Keratinocyte (primary cell): ENCODE measurements around the gene TNS3.

Experiments used
- EZH2 ChIP-seq: IDR thresholded peaks from one replicate; pipeline ENCODE4 v1.6.1; 2012; ENCODE audit warnings: inconsistent platforms, mild to moderate bottlenecking, low read length, moderate library complexity
- TF ChIP-seq, protein P1 (sequence below), 3 experiments: IDR thresholded peaks in 1 of 3; conservative IDR thresholded peaks in 1 of 3; optimal IDR thresholded peaks in 1 of 3; 2 replicates in 2 of 3; 3 replicates in 1 of 3; pipeline versions ENCODE3 to v1.5.1; 2011; ENCODE audit warnings: low read length in 3 of 3, mild to moderate bottlenecking in 3 of 3, moderate library complexity in 2 of 3, control low read depth in 1 of 3, inconsistent platforms in 1 of 3; ENCODE audit not compliant: insufficient read depth in 2 of 3; ENCODE audit errors: extremely low read depth in 1 of 3

DNA sequence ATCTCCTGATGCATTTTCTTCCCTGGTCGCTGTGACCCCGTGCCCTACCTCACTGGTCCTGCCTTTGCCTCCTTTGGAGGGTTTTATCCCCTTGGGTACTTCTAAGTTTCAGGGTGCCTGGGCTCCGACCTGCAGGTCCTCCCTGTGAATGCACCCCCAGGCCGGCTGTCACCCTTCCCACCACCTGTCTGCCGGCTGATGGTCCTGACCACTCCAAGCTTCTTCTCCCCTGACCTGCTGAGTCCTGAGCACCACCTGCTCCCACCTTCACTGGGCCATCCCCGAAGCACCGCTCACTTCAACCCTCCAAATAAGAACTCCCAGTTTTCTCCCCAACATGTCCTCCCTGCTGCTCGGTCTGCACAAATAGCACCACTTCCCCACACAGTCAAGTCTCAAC is 33.4 kb downstream of the TNS3 start:
- TF ChIP-seq, protein P1, sequence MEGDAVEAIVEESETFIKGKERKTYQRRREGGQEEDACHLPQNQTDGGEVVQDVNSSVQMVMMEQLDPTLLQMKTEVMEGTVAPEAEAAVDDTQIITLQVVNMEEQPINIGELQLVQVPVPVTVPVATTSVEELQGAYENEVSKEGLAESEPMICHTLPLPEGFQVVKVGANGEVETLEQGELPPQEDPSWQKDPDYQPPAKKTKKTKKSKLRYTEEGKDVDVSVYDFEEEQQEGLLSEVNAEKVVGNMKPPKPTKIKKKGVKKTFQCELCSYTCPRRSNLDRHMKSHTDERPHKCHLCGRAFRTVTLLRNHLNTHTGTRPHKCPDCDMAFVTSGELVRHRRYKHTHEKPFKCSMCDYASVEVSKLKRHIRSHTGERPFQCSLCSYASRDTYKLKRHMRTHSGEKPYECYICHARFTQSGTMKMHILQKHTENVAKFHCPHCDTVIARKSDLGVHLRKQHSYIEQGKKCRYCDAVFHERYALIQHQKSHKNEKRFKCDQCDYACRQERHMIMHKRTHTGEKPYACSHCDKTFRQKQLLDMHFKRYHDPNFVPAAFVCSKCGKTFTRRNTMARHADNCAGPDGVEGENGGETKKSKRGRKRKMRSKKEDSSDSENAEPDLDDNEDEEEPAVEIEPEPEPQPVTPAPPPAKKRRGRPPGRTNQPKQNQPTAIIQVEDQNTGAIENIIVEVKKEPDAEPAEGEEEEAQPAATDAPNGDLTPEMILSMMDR (optimal IDR thresholded peaks at IDR 0.05 in 1 of 3, IDR thresholded peaks at IDR 0.05 in 1 of 3, conservative IDR thresholded peaks at IDR 0.05 in 1 of 3; ENCODE audit: extremely low read depth in 1 of 3, insufficient read depth in 2 of 3, low read length in 3 of 3): no peak
- TF ChIP-seq EZH2: no peak
